ENCODE measurements around the gene ARHGAP42.
"Not testable (repeated sequence)": the region's sequence is repeated elsewhere in the genome, so short reads cannot be mapped to it uniquely, and the experiment has no call there.

Gene ARHGAP42

DNA sequence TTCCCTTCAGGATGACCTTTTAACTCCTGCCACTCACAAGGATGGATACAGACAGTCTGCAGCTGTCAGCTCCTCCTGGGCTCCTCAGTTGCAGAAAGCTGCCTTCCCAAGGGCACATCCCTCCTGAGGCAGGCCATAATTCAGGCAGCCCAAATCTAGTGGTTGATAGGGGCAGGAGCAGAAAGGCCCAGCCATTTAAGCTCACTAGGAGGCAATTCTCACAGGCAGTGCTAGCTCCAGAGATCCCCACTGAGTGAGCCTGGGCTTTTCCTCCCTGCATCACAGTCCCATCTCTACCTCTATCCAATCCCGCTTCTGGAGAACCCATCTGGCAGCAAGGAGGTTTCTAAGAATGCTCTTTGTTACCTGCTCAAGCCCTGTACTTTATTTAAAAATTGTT, 200.6 kb downstream of the ARHGAP42 start:
- no peak for DNase-seq

- no peak for DNase-seq
These were observed 201.7 kb downstream of the ARHGAP42 start for GRCh38 chr11:100888836-100889235.

- no peak for DNase-seq
These were observed 202.7 kb downstream of the ARHGAP42 start for GRCh38 chr11:100889758-100890157.

GRCh38 chr11:100890789-100891188, 203.7 kb downstream of the ARHGAP42 start:
- DNase-seq: peak; percentile 79

DNA sequence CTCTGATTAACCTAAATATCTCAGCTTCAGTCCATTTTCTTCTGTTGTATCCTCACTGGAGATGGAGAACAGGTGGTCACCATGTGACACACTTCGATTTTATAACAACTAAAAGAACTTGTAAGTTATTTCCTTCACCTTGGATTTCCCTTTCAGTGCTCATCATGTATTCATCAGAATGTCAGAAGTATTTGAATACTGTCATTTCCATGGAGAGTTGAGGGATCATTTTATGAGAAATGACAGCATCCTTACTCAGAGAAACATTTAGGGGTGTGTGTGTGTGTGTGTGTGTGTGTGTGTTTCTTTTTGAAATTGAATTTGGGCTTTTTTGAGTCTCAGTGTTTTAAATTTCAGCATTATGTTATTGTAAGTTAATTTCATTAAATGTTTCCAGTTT, 205.8 kb downstream of the ARHGAP42 start:
- DNase-seq: no peak

- no peak for DNase-seq
These were observed 208.4 kb downstream of the ARHGAP42 start for GRCh38 chr11:100895449-100895848.

- not testable (repeated sequence) for DNase-seq
These were observed 208.9 kb downstream of the ARHGAP42 start for GRCh38 chr11:100895976-100896375.

GRCh38 chr11:100901471-100901870, 214.4 kb downstream of the ARHGAP42 start:
- DNase-seq: not testable (repeated sequence)

DNA sequence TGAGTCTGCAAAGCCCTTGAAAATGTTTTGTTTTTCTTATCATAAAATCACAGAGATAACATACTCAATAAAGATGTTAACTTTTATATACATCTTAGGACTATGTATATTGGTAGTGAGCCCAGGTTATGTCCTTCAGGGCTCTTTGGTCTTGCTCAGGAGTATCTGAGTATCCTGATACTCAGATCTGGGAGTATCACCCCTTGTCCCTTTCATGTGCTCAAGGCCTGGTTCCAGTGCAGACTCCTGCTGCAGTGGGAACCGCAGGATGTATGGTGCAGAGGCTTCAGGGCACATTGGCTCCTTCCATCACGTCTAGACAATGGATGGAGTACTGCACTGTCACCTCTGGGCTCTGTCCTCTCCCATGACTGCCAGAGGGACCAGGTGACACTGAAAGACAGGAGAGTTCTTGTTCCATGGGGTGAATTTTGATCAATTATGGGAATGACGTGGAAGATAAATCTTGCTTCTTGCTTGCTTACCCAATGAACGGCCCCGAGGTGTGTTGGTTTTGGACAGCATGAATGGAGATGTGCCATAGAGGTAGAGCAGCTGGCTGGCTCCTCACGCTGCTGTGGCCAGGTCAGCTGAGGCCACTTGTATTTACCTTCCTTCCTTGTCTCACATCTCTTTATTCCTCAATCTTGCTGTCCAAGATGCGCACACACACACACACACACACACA, 215.5 kb downstream of the ARHGAP42 start:
- DNase-seq: no peak

DNA sequence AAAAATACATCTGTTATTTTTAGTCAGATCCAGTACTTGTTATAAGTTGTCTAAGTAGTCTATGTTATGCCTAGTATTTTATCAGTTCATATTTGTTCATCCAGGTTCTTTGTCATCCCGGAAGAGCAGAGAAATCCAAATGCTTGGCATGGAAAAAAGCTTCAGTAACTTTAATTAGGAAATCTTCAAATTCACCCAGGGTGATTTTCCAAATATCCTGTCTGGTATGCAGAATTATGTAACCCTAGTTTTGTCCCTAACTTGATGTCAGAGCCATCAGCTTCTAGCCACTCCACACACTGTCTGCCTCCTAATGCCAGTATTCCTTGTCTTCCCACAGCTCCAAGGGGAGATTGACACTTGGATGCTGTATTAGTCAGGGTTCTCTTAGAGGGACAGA, 216.2 kb downstream of the ARHGAP42 start:
- no peak for DNase-seq

DNA sequence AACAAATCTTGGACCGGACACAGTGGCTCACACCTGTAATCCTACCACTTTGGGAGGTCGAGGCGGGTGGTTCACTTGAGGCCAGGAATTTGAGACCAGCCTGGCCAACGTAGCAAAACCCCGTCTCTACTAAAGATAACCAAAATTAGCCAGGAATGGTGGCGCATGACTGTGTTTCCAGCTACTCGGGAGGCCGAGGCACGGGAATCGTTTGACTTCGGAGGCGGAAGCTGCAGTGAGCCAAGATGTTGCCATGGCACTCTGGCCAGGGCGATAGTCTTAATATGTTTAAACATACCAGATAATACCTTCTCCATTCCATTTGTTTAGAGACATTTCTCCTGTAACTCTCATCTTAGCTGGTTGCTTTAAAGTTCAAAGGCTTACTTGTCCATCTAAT, 218.6 kb downstream of the ARHGAP42 start:
- DNase-seq: no peak

- no peak for DNase-seq
These were observed 221.7 kb downstream of the ARHGAP42 start for GRCh38 chr11:100908746-100909145.

DNA sequence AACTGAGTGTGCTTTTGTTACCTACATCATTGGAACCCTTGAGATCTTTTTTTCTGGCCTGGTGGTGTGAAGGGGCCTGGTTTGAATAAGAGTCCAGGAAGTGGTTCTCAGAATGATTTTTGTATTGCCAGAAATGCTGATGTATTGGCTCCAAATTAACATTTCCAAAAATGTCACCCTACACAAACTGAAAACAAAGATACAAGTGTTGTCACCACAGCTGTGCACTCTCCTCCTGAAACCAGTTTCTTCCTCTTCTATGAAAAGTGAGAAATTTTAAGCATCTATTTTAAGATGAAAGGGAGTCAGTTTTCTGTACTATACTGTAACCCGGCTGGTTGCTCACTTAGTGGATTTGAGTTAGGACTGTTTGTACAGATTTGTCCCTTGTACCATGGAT, 223.7 kb downstream of the ARHGAP42 start:
- no peak for DNase-seq

DNA sequence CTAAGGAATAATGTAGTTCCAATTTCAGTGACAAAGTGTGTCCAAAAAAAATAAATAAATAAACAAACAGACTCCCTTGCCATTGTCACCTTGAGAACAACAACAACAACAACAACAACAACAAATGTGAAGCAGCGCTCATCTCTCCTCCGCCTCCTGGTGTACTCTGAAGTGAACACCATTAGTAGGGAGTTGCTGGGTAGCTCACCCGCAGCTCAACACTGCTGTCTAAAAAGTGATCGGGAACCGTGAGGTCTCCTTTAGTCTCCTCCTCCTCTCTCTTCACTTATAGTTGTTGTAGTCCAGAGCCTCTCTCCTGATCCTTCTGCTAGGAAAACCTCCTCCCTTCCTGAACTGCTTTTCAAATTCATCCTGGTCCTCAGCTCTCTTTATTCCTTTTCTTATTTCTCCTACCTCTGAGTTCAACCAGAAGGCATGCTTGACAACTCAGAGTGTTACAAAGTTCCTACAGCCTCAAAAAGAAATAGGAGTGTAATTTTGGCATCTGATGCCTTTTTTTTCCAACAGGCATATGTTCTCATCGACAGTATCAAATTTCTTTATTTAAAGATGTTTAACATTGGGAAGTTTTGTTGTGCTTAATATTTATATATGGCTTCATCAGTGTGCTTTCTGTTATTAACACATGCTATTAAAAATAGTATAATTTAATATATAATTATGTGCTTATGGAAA, 227.5 kb downstream of the ARHGAP42 start:
- DNase-seq: no peak

DNA sequence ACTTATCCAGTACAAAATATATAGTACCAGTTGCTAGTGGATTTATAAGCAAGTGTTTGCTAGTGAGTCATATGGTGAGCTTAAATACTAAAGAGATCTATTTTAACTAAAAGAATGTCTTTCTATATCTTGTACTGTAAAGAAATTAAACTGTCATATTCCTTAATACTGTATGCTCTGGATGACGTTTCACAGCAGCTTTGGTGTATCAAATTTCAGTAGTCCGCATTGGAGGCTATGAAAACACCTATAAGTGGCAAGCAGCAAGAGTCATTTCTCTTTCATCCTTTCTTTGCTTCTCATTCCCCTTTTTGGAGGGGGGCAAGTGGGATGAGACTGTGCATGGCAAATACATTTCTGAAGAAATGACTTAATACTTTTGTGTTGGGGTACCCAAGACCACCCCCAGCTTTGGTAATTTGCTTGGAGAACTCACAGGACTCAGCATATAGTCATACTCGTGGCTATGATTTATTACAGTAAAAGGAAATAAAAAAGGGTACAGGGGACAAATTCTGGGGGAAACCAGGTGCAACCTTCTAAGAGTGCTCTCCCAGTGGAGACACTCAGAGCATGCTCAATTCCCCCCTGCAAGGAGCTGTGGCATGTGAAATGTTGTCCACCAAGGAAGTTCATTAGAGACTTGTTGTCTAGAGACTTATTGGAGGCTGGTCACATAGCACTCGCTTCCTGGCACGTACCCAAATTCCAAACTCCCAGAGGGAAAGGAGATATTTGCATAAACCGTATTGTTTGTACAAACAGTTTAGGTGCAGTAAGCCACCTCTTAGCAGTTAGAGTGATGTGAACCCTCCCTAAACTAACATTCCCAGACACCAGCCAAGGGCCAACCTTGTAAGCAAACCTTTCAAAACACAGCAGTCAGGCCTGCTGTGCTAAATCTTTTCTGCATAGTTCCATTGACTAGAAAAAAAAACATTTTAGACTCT, 231.7 kb downstream of the ARHGAP42 start:
- no peak for DNase-seq

GRCh38 chr11:100920593-100920992, 233.5 kb downstream of the ARHGAP42 start:
- no peak for DNase-seq

DNA sequence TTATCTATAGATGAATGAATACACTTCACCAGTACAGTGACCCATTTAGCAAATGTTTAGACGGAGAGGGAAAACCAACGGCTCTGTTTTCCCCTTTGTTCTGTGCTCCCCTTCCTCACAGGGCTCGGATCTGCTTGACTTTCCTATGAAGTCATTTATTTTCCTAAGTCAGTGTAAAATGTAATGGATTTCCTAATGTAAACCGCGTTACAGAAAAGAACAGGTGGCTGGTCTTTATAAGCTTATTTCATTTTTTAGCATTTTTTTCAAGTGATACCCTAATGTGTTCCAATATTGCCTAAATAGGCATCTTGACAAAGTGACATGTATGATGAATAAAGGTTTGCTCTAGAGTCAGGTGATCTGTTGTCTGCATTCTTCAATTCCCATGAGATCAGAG, 235.0 kb downstream of the ARHGAP42 start:
- no peak for DNase-seq

- DNase-seq: no peak
These were observed 236.5 kb downstream of the ARHGAP42 start for GRCh38 chr11:100923555-100923954.

DNA sequence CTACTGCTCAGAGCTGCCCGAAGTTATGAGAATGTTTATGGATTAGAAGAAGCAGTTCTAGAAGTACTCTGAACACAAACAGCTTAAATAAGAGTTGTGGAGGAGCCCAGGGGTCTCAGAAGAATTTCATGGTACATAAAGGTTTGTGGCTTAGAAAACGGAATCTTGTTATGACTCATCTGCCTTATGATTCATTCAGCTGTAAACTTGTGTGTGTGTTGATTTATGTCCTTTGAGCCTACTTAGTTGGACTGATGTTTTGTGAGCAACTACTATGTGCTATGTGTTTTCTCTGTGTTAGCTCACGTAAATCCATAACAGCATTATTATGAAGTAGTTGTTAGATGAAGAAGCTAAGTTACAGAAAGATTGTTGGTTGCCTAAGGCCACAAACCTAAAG, 238.8 kb downstream of the ARHGAP42 start:
- DNase-seq: no peak

- no peak for DNase-seq
These were observed 240.5 kb downstream of the ARHGAP42 start for GRCh38 chr11:100927579-100927978.

DNA sequence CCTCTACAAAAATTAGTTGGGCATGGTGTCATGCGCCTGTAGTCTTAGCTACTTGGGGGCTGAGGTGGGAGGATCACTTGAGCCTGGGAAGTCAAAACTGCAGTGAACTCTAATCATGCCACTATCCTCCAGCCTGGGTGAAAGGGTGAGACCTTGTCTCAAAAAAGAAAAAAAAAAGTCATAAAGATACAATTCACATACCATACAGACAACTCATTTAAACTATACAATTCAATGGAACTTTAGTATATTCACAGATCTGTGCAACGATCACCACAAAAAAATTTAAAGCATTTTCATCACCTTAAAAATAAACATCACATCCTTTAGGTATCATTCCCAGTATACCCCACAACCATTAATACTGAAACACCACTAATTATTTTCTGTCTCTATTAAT, 241.3 kb downstream of the ARHGAP42 start:
- no peak for DNase-seq

DNA sequence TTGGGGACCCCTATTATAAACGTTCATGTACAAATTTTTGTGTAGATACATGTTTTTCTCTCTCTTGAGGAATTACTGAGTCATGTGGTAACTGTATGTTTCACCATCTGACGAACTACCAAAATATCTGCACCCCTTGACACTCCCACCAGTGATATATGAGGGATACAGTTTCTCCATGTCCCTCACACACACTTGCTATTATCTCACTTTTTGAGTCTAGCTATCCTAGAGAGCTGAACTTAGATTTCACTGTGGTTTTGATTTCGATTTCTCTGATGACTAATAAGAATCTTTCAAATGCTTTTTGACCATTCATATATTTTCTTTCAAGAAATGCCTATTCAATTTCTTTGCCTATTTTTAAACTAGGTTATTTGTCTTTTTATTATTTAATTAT, 242.3 kb downstream of the ARHGAP42 start:
- no peak for DNase-seq

- no peak for DNase-seq
These were observed 243.2 kb downstream of the ARHGAP42 start for GRCh38 chr11:100930185-100930778.

Measured in islet precursor cell (in vitro differentiated cells).